Type B pancreatic cell (in vitro differentiated cells): ENCODE measurements around the gene C11orf24. TPM values are rescaled to one million over a fixed set of nuclear protein-coding genes. Genes with fewer than 3 reads are reported as not detected.

Source experiments
- DNase-seq: peaks from one replicate; pipeline ENCODE4 v3.0.0; 2021; ENCODE audit warnings: mixed read lengths; ENCODE audit not compliant: unreplicated experiment; ENCODE audit errors: extremely low spot score
- H3K27ac Mint-ChIP-seq: 2 replicates; pipeline ENCODE4 v1.8.0; 2021; ENCODE audit warnings: mild to moderate bottlenecking, mixed read lengths
- H3K27me3 Mint-ChIP-seq: 2 replicates; pipeline ENCODE4 v1.8.0; 2021; ENCODE audit warnings: mixed read lengths
- H3K36me3 Mint-ChIP-seq: 2 replicates; pipeline ENCODE4 v1.8.0; 2021; ENCODE audit warnings: mixed read lengths
- H3K4me1 Mint-ChIP-seq: one replicate; pipeline ENCODE4 v1.8.0; 2021; ENCODE audit warnings: mixed read lengths; ENCODE audit not compliant: unreplicated experiment
- H3K4me3 Mint-ChIP-seq: 2 replicates; pipeline ENCODE4 v1.8.0; 2021; ENCODE audit warnings: mild to moderate bottlenecking, mixed read lengths
- H3K9me3 Mint-ChIP-seq: 2 replicates; pipeline ENCODE4 v1.8.0; 2021; ENCODE audit warnings: mixed read lengths
- total RNA-seq: library from RNA; stranded (reverse); gene quantifications from 2 replicates; pipeline ENCODE4 v1.2.1, GENCODE V29; 2021; ENCODE audit warnings: low replicate concordance
- TF ChIP-seq, protein P1 (sequence below): fragments of 200-600 bp; sonication (generic); conservative IDR thresholded peaks from 2 replicates; pipeline ENCODE4 v1.5.0; 2021; ENCODE audit warnings: antibody characterized with exemption, mild to moderate bottlenecking

C11orf24 gene
- total RNA-seq, 1 donor from 2014 or later = 45.4 TPM

DNA sequence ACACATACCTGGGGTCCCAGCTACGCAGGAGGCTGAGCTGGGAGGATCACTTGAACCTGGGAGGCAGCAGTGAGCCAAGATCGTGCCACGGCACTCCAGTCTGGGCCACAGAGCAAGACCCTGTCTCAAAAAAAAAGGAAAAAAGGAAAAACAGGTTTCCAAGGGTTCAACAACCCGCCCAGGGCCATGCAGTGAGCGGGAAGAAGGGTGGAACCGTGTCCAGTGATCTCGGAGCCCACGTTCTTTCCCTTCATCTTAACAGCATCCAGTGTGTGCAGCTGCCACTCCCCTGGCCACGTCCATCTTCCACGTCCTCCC lies 25.7 kb upstream of the C11orf24 start:
- Mint-ChIP-seq H3K4me1 (no peaks in the 10 kb centered on the region), H3K27ac (no peak overlapping the region), H3K36me3 (no peaks in the 10 kb centered on the region), H3K27me3 (no peaks in the 10 kb centered on the region), H3K9me3 (no peaks in the 10 kb centered on the region), H3K4me3 (no peak overlapping the region)
- no peak for DNase-seq
- TF ChIP-seq, protein P1, sequence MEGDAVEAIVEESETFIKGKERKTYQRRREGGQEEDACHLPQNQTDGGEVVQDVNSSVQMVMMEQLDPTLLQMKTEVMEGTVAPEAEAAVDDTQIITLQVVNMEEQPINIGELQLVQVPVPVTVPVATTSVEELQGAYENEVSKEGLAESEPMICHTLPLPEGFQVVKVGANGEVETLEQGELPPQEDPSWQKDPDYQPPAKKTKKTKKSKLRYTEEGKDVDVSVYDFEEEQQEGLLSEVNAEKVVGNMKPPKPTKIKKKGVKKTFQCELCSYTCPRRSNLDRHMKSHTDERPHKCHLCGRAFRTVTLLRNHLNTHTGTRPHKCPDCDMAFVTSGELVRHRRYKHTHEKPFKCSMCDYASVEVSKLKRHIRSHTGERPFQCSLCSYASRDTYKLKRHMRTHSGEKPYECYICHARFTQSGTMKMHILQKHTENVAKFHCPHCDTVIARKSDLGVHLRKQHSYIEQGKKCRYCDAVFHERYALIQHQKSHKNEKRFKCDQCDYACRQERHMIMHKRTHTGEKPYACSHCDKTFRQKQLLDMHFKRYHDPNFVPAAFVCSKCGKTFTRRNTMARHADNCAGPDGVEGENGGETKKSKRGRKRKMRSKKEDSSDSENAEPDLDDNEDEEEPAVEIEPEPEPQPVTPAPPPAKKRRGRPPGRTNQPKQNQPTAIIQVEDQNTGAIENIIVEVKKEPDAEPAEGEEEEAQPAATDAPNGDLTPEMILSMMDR = no peak

DNA sequence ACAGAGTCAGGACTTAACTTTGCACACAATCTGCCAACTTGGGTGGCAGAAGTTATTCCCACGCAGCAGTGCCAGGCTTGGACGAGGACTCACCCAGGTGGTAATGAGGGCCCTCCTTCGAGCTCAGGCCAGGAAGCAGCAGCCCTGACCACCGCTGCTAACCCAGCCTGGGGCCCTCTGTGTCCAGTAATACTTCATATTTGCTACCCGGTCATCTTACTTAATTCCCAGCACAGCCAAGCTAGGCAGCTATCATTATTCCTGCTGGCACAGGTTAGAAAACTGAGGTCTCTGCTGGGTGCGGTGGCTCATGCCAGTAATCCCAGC lies 25.2 kb upstream of the C11orf24 start:
- Mint-ChIP-seq H3K9me3 (no peaks in the 10 kb centered on the region), H3K4me3 (no peak overlapping the region), H3K27ac (no peak overlapping the region), H3K27me3 (no peaks in the 10 kb centered on the region), H3K4me1 (no peaks in the 10 kb centered on the region), H3K36me3 (no peaks in the 10 kb centered on the region)
- no peak for DNase-seq
- TF ChIP-seq, protein P1 = no peak

DNA sequence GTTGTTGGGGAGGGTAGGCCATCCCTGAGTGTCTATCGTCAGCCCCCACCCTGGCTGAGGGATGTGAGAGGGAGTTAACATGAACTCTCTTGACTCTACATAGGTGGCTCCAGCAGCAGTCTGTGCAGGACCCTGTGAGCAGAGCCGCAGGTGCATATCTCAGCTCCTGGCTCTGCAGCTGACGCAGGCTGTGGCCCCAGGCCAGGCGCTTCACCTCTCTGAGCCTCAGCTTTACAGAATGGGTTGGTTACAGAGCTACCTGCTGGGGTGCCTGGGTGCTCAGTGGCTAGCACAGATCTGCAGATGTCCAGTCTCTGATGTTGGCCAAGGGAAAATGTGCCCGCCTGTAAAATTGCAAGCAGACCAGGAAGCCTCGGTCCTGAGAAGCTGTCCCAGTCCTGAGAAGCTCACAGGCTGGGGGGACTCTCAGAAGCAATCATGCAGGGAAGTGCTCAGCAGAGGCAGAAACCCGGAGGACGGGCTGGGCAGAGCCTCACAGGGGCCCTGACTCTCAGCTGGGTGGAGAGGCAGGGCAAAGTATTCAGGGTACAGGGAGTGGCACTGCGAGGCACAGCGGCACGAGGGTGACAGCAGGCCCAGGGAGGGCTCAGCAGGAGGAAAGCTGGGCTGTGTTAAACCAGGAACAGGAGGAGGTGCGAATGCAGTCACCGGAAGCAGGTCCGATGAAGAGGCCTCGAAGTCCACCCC lies 24.7 kb upstream of the C11orf24 start:
- no peak for DNase-seq
- Mint-ChIP-seq H3K4me1 (no peaks in the 10 kb centered on the region), H3K9me3 (no peaks in the 10 kb centered on the region), H3K4me3 (no peak overlapping the region), H3K36me3 (no peaks in the 10 kb centered on the region), H3K27ac (no peak overlapping the region), H3K27me3 (no peaks in the 10 kb centered on the region)
- TF ChIP-seq, protein P1 = no peak

DNA sequence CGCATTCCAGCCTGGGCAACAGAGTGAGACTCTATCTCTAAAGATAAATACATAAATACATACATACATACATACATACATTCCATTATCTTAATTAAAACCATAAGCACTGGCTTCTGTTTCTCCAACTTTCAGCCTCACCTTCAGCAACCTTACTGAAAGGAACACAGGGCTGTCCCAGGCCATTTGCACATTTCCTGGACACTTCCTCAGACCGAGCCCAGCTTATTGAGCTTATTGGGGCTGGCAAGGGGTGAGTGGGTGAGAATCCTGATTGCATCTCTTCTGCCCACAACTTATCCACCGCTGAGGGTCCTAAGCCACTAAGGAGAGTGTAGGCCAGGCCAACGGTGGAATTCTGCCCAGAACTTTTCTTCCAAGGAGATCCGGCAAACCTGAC lies 24.2 kb upstream of the C11orf24 start:
- Mint-ChIP-seq H3K4me1 (no peaks in the 10 kb centered on the region), H3K9me3 (no peaks in the 10 kb centered on the region), H3K4me3 (no peak overlapping the region), H3K27ac (no peak overlapping the region), H3K36me3 (no peaks in the 10 kb centered on the region), H3K27me3 (no peaks in the 10 kb centered on the region)
- no peak for DNase-seq
- TF ChIP-seq, protein P1 = no peak

DNA sequence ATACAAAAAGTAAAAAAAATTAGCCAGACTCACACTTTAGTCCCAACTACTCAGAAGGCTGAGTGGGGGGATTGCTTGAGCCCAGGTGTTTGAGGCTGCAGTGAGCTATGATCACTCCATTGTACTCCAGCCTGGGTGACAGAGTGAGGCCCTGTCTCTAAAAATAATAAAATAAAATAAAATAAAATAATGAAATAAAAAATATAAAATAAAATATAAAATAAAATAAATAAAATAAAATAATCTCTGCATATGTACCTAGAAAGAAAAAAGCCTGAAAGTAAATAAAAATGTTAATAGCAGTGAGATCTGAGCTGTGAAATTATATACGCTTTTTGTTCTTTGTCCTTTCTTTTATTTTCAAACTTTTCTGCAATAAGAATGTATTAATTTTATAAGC lies 23.5 kb upstream of the C11orf24 start:
- TF ChIP-seq, protein P1 = no peak
- no peaks in the 10 kb centered on the region for H3K27me3 Mint-ChIP-seq

DNA sequence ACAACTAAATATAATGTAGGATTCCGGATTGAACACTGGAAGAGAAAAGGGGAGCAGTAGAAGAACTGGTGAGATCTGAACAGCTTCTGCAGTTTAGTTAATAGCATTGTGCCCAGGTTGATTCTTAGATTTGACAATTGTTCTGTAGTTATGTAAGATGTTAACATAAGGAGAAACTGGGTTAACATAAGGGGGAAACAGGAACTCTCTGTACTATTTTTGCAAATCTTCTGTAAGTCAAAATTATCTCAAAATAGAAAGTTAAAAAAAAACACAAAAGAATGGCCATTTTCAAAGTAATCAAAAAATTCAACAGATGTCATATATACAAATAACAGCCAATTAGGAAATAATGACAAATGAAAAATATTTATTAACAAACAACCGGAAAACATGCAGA lies 21.9 kb upstream of the C11orf24 start:
- Mint-ChIP-seq H3K9me3 (no peaks in the 10 kb centered on the region), H3K36me3 (no peaks in the 10 kb centered on the region), H3K27me3 (no peaks in the 10 kb centered on the region), H3K4me3 (no peak overlapping the region), H3K4me1 (no peaks in the 10 kb centered on the region), H3K27ac (no peak overlapping the region)
- TF ChIP-seq, protein P1 = no peak
- no peak for DNase-seq

More for the DNA sequence above, 23.5 kb upstream of the C11orf24 start:
- no peak for DNase-seq
- Mint-ChIP-seq H3K4me1 (no peaks in the 10 kb centered on the region), H3K9me3 (no peaks in the 10 kb centered on the region), H3K4me3 (no peak overlapping the region), H3K27ac (no peak overlapping the region), H3K36me3 (no peaks in the 10 kb centered on the region)
